ENCODE results near the gene YEATS2.

YEATS2 gene

GRCh38 chr3:183800243-183800863 lies 102.8 kb downstream of the YEATS2 start:
- DNase-seq (ENCODE audit: insufficient read length, low spot score) (no peak), FAIRE-seq (no peak)
- TF ChIP-seq CTCF (IDR thresholded peaks at IDR 0.05; ENCODE audit: insufficient read depth, missing control alignments), result no peak

- no peak for DNase-seq (ENCODE audit: insufficient read length, low spot score)
- no peak for FAIRE-seq
- TF ChIP-seq CTCF (IDR thresholded peaks at IDR 0.05; ENCODE audit: insufficient read depth, missing control alignments), result no peak
These were observed 104.0 kb downstream of the YEATS2 start for GRCh38 chr3:183801601-183802000.

GRCh38 chr3:183802989-183803388 lies 105.4 kb downstream of the YEATS2 start:
- no peak for FAIRE-seq
- TF ChIP-seq CTCF (IDR thresholded peaks at IDR 0.05; ENCODE audit: insufficient read depth, missing control alignments), result no peak
- DNase-seq (ENCODE audit: insufficient read length, low spot score), result no peak

- no peak for DNase-seq (ENCODE audit: insufficient read length, low spot score)
- FAIRE-seq, result no peak
- no peak for TF ChIP-seq CTCF (IDR thresholded peaks at IDR 0.05; ENCODE audit: insufficient read depth, missing control alignments)
These were observed 109.7 kb downstream of the YEATS2 start for GRCh38 chr3:183807209-183807728.

GRCh38 chr3:183807881-183808280 lies 110.3 kb downstream of the YEATS2 start:
- FAIRE-seq (no peak), DNase-seq (ENCODE audit: insufficient read length, low spot score) (no peak)
- TF ChIP-seq CTCF (IDR thresholded peaks at IDR 0.05; ENCODE audit: insufficient read depth, missing control alignments), result no peak

- no peak for TF ChIP-seq CTCF (IDR thresholded peaks at IDR 0.05; ENCODE audit: insufficient read depth, missing control alignments)
- DNase-seq (ENCODE audit: insufficient read length, low spot score) (no peak), FAIRE-seq (no peak)
These were observed 110.8 kb downstream of the YEATS2 start for GRCh38 chr3:183808355-183808754.

- TF ChIP-seq CTCF (IDR thresholded peaks at IDR 0.05; ENCODE audit: insufficient read depth, missing control alignments), result no peak
- DNase-seq (ENCODE audit: insufficient read length, low spot score), result no peak
- FAIRE-seq, result no peak
These were observed 111.7 kb downstream of the YEATS2 start for GRCh38 chr3:183809270-183809669.
